GM18861 (cell line): ENCODE results near the gene QKI.

Experiments used
- ATAC-seq: cut with Tn5 transposase; IDR thresholded peaks from one replicate; pipeline ENCODE4 v1.9.1; 2021; ENCODE audit not compliant: unreplicated experiment

Gene QKI

DNA sequence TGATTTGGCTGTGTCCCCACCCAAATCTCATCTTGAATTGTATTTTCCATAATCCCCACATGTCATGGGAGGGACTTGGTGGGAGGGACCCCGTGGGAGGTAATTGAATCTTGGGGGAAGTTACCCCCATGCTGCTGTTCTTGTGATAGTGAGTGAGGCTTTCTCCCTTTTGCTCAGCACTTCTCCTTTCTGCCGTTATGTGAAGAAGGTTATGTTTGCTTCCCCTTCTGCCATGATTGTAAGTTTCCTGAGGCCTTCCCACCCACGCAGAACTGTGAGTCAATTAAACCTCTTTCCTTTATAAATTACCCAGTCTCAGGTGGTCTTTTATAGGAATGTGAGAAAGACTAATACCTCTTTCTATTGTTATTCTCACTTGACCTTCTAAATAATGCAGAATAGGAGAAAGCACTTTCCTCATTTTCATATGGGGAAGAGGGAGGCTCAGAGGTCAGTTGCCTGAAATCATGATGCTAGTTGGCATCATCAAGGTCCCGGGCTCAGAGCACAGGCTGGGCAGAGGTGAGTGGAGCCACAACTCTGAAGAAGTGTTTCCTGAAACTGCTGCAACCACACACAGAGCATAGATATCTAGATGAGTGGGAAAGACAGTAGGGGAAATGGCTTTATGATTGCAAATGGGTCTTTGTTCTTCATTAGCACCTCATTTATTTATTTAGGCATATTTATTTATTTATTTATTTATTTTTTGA lies 191.0 kb downstream of the QKI start:
- ATAC-seq: no peak

DNA sequence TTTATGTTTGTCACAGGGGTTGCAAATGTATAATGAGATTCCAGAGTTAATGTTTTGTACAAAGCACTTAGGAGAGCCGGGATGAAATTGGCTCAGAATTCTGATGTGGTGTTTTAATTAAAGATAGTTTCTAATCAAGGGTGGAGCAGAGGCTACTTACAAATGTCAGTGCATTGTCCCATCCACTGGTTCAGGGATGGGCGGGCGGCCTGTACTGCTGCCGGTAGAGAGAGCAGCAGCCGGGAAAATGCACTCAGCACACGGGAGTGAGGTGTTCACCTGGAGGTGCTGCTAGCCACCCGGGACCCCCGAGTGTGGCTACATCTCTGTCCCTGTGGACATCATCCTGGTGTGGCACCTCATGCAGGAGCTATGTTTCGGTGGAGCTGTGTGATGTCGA lies 193.3 kb downstream of the QKI start:
- ATAC-seq: no peak

DNA sequence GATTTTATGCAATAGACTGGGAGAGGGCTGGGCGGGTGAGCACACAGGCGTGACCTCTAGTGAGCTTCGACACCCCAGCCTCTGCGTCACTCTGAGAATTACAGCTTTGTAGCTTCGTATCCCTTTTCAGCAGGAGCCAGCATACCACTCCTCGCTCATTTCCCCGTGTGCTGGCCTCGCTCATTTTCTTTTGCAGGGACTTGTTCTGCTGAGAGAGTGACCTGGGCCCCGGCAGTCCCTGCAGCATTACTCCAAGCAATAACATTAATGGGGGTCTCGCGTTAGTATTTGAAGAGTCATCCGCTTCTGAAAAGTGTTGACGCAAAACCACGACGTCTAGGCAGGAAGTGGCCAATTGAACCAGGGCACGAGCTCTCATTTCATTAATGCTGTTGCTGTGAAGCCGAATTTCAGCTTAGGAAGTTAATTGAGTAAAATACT lies 193.7 kb downstream of the QKI start:
- ATAC-seq: no peak

DNA sequence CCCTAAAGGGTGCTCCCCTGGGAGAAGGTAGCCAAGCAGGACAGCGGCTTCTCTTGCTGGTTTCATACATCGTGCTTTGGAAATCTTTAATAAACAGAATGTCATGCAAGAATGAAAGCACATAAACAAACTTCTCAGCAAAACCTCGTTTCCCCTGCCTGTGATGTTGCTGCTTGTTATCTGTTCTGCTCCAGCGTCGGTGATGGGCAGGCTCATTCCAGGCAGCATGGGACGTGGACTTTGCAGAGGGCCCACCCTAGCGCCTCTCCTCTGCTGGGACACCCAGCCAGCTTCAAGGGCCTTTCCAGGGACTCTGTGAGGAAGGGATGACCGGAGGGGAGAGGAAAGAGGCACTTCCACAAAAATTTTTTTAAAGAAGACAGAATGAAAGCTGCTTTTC lies 197.7 kb downstream of the QKI start:
- no peak for ATAC-seq

DNA sequence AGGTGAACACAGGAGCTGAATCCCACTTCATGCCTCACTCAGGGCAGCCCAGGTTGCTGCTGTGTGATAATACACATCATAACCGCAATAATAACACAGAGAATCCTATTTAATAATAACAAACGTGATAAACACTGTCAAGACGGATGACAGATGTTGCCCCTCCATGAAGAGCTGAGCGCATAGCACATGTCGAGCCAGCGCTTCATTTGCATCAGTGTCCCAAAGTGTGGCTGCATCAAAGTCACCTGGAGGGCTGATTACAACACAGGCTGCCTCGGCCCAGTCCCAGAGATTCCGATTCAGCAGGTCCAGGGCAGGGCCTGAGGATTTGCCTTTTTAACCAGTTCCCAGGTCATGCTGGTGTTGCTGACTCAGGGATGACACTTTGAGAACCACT lies 198.5 kb downstream of the QKI start:
- ATAC-seq: no peak

DNA sequence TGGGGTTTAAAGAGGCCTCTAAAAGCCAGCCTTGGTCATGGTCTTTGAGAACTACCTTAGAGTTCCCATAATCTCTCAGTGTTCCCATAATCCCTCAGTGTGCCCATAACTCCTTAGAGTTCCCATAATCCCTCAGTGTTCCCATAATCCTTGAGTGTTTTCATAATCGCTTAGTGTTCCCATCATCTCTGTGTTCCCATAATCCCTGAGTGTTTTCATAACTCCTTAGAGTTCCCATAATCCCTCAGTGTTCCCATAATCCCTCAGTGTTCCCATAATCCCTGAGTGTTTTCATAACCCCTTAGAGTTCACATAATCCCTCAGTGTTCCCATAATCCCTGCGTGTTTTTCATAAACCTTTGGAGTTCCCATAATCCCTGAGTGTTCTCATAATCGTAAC lies 199.2 kb downstream of the QKI start:
- no peak for ATAC-seq

DNA sequence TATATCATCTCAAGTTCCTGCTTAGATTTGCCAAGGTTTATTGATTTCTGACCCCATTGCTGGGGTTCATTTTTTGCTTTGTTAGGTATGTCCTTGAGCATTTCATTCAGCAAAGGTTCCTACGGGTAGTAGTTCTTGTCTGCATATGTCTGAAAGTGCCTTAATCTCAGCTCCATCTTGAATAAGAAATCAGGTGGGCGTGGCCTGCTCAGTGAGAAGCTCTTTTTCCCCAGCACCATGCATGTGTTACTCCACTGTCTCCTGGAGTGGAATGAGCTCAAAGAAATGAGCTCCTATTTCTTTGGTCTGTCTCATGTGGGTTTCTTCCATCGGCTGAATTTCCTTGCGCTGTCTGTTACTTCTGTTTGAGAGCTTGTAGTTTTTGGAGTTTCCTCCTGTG lies 201.9 kb downstream of the QKI start:
- no peak for ATAC-seq

DNA sequence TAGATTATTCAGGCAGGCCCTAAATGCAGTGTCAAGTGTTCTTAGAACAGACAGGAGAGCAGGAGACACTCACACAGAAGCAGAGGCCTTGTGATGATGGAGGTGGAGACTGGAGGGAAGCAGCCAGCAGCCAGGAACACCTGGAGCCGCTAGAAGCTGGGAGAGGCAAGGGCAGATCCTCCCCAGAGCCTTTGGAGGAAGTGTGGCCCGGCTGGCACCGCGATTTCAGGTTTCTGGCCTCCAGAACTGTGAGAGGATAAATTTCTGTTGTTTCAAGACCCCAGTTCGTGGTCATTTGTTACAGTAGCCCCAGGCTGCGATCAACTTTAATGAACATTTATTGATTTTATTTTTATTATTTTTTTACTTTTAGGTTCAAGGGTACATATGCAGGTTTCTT lies 203.0 kb downstream of the QKI start:
- ATAC-seq: no peak

DNA sequence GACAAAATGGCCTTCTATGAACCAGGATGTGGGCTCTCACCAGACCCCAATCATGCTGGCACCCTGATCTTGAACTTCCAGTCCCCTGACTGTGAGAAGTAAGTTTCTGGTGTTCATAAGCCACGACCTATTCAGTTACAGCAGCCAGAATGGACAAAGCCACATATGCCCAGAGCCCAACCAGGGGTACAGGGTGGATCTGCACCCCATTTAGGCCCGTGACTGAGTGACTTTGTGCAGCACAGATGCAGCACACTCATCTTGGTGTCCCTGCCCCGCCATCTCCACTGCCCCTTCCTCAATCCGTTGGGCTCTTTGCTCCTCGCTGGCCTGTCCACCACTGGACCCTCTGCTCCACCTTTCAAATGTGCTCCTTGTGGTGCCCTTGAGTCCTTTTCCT lies 205.6 kb downstream of the QKI start:
- no peak for ATAC-seq

DNA sequence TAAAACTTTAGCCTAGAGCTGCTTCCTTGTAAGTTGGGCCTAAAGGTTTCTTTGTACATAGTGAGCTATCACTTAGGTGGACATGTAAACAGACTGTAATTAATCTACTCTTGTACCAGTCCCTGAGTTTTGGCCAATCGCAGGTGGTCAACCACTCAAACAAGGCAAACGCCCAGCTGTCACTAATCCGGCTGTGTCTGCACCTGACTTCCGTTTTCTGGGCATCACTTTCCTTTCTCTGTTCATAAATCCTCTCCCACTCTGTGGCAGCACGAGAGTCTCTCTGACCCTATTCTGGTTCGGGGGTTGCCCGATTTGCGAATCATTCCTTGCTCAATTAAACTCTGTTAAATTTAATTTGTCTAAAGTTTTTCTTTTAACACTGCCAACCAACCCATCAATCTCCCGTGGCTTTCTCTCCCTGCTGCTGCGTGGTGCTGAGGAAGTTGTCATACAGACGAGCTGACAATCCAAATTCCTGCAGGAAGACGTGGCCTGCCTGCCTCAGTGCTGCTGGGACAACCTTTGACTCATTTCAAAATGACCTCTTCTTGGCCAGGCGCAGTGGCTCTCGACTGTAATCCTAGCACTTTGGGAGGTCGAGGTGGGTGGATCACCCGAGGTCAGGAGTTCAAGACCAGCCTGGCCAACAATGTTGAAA lies 206.3 kb downstream of the QKI start:
- ATAC-seq: no peak

DNA sequence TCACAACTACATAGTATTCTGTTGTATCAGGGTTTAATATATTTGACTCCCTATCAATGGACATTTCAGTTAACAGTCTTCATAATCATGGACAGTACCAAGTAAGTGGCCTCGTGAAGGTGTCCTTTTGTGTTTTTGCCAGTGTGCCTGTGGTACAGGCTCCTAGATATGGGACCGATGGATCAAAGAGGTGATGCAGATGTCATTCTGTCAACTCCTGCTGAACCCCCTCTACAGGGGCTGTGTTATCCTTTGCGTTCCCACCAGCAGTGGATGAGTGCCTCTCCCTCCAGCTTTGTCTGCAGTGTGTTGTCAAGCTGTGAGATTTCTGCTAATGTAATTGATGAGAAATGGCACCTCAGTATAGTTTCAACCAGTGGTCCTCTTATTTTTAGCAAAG lies 210.7 kb downstream of the QKI start:
- no peak for ATAC-seq

DNA sequence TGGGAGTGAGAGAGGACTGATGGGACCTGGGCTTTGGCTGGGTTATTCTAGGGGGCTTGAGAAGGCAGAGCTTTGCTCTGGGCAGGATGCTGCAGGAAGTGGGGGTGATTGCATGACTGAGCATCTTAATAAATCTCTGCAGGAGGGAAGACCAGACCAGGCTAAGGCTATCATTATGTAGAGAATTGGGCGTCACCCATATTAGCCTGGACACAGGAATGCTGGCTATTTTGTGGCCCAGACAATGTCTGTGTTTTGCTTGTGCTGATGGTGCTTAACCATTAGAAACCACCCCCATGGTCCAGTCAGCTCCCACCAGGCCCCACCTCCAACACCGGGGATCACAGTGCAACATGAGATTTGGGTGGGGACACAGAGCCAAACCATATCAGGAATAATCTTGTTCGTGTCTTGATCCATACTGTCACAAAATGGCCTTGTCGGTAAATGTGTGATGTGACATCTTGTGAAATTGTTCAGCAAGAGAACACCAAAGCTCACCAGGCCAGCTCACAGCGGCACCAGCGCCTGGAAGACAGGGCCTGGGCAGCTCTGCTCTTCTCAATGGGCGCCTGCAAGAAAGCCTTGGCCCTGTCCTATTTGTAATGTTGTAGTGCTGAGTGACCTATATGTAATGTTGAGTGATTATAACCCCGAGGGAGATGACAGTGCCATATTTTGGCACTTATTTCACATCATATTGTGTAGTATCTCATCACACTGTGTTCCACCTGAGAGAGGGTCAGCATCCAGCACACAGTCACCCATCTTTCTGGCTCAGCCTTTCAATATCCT lies 211.8 kb downstream of the QKI start:
- no peak for ATAC-seq

DNA sequence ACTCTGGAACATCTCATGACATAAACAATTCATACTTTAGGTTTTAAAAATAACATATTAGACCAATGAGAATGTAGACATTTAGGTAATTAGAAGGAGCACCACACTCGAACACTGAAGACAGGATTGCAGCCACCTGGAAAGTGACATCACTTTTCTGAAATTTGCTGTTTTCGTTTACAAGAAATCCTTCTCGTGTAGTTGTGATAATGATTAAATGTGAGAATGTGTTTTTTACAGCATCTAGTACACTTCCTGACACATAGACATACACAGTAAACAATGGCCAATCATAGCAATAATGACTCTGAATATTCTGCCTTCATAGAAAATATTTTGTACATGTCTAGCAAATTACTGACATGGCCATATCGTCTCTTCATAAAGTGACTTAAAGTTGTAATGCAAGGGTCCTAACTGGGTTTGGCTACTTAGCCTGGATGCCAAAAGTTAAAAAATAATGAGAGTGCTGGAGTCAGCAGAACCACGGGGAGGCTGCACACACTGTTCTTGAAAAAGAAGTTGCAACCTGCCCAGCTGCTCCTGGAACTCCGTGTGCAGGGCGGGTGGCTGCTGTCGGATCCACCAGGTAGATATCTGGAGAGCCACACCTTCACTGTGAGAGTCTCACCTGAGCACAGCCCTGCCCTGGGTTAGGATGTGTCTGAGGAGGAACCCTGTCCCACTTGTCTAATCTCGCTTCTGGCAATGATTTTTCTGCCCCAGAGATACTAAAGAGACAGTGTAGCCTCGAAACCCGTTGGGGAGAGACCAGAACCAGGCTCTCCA lies 212.9 kb downstream of the QKI start:
- ATAC-seq: no peak
